Ramos (cell line): ENCODE data around the gene LYRM4.

Source experiments
- in situ Hi-C: fragments of 300-500 bp; cut with MboI; formaldehyde crosslinking; loops from one replicate; pipeline ENCODE4 v1.14.3; 2022; ENCODE audit warnings: low sequenced_read_pairs; ENCODE audit not compliant: unreplicated experiment

The LYRM4 gene

GRCh38 chr6:5208057-5208456 lies 52.7 kb downstream of the LYRM4 start:
- in situ Hi-C loops: no loop called here

- in situ Hi-C loops: no loop called here
Observed at GRCh38 chr6:5206920-5207561, 53.7 kb downstream of the LYRM4 start.

- in situ Hi-C loops: no loop called here
Observed at GRCh38 chr6:5205877-5206850, 54.6 kb downstream of the LYRM4 start.

- in situ Hi-C loops: no loop called here
Observed at GRCh38 chr6:5205035-5205507, 55.7 kb downstream of the LYRM4 start.

GRCh38 chr6:5204376-5204775 lies 56.4 kb downstream of the LYRM4 start:
- in situ Hi-C loops: no loop called here

DNA sequence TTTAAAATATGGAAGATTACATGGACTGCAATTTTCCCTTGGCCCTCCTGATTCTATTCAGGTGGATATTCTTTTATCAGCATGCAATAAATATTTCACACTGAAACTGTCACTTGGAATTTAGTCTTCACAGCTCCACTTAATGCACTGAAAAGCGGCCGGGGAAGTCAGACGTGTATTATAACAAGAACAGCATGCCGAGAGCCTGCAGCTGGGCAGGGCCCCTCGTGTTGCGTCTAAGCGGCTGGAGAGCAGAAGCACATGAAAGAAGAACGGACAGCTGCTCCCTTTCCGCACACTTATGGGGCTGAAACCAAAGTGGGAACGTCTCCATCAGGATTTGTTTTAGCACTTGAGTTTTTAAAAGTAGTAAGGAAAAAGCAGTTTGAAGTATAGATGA lies 57.2 kb downstream of the LYRM4 start:
- in situ Hi-C loops: no loop called here

DNA sequence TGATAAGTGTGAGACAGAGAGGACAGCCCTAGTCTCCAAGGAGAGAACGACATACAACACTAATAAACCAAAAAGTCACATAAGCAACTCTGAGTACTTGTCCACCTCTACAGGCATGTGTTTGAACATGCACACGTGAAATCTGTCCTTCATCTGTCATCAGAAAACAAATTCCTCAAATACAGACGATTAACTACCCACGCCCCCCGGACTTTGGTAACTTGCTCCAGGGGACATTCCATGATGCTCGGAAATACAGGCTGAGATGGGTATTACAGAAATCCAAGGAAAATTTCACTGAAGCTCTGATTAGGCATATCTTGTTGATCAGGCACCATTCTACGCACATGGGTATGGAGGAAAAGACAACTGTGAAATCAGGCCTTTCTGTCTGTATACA lies 57.8 kb downstream of the LYRM4 start:
- in situ Hi-C loops: no loop called here

- in situ Hi-C loops: no loop called here
Observed at GRCh38 chr6:5202206-5202605, 58.5 kb downstream of the LYRM4 start.

DNA sequence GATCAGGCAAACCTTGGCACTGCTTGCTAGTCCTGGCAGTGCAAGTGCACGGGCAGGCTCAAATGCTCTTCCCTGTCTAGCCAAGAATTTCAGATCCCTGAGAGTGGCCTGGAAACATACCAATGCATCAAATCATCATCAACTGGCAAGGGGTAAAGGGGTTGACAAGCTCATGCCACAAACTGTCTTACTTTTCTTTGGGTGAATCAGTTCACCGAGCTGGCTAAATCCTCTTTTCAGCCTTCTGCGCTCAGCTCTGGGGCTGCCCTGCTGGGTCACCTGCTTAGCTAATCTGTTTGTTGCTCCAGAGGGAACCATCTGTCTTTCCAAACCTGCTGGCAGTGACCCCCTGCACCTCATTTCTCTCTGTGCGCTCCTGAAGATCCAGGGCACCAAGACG lies 59.5 kb downstream of the LYRM4 start:
- in situ Hi-C loops: no loop called here

GRCh38 chr6:5199702-5200101 lies 61.0 kb downstream of the LYRM4 start:
- in situ Hi-C loops: no loop called here

DNA sequence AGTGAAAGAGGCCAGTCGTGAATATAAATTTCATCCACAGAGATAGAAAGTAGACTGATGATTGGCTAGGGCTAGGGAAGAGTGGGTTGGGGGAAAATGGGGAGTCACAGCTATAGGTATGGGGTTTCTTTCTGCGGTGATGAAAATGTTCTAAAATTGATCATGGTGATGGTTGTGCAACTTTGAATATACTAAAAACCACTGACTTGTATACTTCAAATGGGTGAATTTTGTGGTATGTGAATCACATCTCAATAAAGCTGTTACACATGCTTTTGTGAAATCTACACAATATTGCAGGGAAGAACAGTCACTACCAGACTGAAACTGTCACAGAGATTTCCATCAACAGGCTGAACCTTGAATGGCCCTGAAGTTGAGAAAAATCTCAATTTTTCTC lies 61.5 kb downstream of the LYRM4 start:
- in situ Hi-C loops: no loop called here

GRCh38 chr6:5197084-5197483 lies 63.7 kb downstream of the LYRM4 start:
- in situ Hi-C loops: no loop called here

GRCh38 chr6:5192135-5192794 lies 68.5 kb downstream of the LYRM4 start:
- in situ Hi-C loops: no loop called here

GRCh38 chr6:5191722-5192121 lies 69.0 kb downstream of the LYRM4 start:
- in situ Hi-C loops: no loop called here

- in situ Hi-C loops: no loop called here
Observed at GRCh38 chr6:5191222-5191621, 69.5 kb downstream of the LYRM4 start.

DNA sequence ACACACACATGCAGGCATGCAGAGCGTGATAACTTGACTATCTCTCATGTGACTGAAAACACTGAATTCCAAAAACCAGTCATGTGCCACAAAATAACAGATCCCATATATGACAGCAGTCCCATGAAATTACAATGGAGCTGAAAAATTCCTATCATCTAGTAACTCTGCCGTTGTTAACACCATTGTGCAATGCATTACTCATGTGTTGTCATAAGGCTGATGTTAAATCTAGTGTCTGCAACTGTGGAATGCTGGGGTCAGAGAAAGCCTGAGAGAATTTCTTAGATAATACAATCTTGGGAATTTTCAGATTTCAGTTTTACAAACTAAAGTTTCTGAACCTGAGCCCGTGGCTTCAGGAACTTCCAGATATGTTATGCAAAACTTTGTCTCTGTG lies 70.2 kb downstream of the LYRM4 start:
- in situ Hi-C loops: no loop called here

DNA sequence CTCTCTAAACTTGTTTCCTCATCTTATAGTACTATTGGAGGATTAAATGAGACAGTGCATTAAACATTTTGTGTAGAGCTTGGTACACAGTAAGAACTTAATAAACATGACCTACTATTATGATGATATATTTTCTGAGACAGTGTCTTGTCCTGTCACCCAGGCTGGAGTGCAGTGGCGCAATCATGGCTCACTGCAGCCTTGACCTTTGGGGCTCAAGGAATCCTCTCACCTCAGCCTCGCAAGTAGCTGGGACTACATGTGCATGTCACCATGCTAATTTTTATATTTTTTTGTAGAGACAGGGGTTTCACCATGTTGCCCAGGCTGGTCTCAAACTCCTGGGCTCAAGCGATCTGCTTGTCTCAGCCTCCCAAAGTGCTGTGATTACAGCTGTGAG lies 72.1 kb downstream of the LYRM4 start:
- in situ Hi-C loops: no loop called here

GRCh38 chr6:5184878-5185277 lies 75.9 kb downstream of the LYRM4 start:
- in situ Hi-C loops: no loop called here

DNA sequence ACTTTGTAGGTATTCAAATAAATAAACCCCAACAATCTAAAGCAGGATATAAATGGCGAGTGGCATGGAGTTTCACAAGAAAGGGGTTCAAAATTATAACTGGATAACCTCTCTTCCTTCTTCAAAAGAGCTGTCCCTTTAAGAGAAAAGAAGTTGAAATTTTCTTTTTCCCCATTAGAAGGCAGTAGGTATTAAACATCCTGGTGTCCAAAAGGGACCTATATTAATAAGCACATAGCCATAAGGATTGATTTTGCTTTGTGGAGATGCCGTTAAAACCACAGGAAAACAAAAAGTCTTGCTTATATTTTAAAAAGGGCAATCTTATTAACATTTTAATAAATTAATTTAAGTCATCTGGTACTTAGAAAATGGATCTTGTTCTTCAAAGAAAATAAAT lies 76.5 kb downstream of the LYRM4 start:
- in situ Hi-C loops: no loop called here

- in situ Hi-C loops: no loop called here
Observed at GRCh38 chr6:5181510-5182317, 79.0 kb downstream of the LYRM4 start.
